ENCODE data around the gene SLC1A2. TPM values are rescaled to one million over a fixed set of nuclear protein-coding genes. Genes with fewer than 3 reads are reported as not detected.

The SLC1A2 gene
- total and polyA plus RNA-seq, 2 donors (not counting 3 experiments of a cell fraction or from before 2014, with no cell fraction given) = not detected

- no peak for TF ChIP-seq POLR2A (IDR thresholded peaks at IDR 0.05; ENCODE audit: low read depth, low read length)
- TF ChIP-seq FOS (IDR thresholded peaks at IDR 0.05; ENCODE audit: borderline replicate concordance, insufficient read depth, low read length) = no peak
- no peak for TF ChIP-seq EZH2 (IDR thresholded peaks at IDR 0.05; ENCODE audit: borderline replicate concordance, low read depth, low read length, severe bottlenecking)
- no peaks in the 10 kb centered on the region for H3K36me3 ChIP-seq (ENCODE audit: control insufficient read depth in 2 of 2, extremely low read depth in 1 of 2, insufficient read depth in 2 of 2, low read length in 2 of 2)
- peaks cover 6 to 20% of the 10 kb centered on the region in 2 experiments for H3K27me3 ChIP-seq (ENCODE audit: control insufficient read depth in 2 of 2, insufficient read depth in 2 of 2, low read length in 2 of 2)
- H3K27ac ChIP-seq (ENCODE audit: insufficient read depth, low read depth, low read length) = no peak overlapping the region
- H3K9me3 ChIP-seq (replicated peaks; ENCODE audit: control insufficient read depth, insufficient read depth, low read length) = no peaks in the 10 kb centered on the region
- intact Hi-C loops (cut with micrococcal nuclease) (no loop called here), dilution Hi-C loops (cut with MboI; ENCODE audit: extremely low pct_ligation_motif_present, low sequenced_read_pairs) (no loop called here)
- H3K9ac ChIP-seq (replicated peaks; ENCODE audit: extremely low read depth, insufficient read depth, low read length) = no peak overlapping the region
- no TSS peak for BruUV-seq (replicated peaks)
- FAIRE-seq = no peak
- no peaks in the 10 kb centered on the region for H4K20me1 ChIP-seq (replicated peaks; ENCODE audit: control insufficient read depth, extremely low read depth, insufficient read depth, low read length)
- H3K79me2 ChIP-seq (ENCODE audit: control insufficient read depth, insufficient read depth, low read length) = no peaks in the 10 kb centered on the region
- H3K4me1 ChIP-seq (ENCODE audit: control insufficient read depth, extremely low read depth, insufficient read depth, low read length) = no peaks in the 10 kb centered on the region
- POLR2A ChIA-PET = no interaction called here
- H2AFZ ChIP-seq (ENCODE audit: low read depth, low read length) = no peak overlapping the region
- H3K4me3 ChIP-seq (replicated peaks in 1 of 3; ENCODE audit: insufficient read depth in 1 of 3, low read depth in 1 of 3, low read length in 3 of 3) = no peak overlapping the region
- H3K9me1 ChIP-seq (replicated peaks; ENCODE audit: control insufficient read depth, extremely low read depth, insufficient read depth, low read length) = no peaks in the 10 kb centered on the region
- CTCF ChIA-PET = no interaction called here
- DNase-seq (ENCODE audit: low read depth, low spot score) = no peak
- no peak overlapping the region for H3K4me2 ChIP-seq (ENCODE audit: insufficient read depth, low read length)
These were observed 149.0 kb downstream of the SLC1A2 start for GRCh38 chr11:35270342-35270741.

GRCh38 chr11:35267504-35267903, 151.9 kb downstream of the SLC1A2 start:
- H3K4me2 ChIP-seq (ENCODE audit: insufficient read depth, low read length) = no peak overlapping the region
- ChIA-PET CTCF (interaction anchor here (0.8 to 1.1 kb wide), 3 partner anchors 8 to 38 kb away, joined by 3 read pairs; no protein-coding TSS in a partner anchor), POLR2A (interaction anchor here (0.6 kb wide), 1 partner anchor 351 kb away, joined by 5 read pairs; the partner anchor contains the start of gene APIP)
- no peak for FAIRE-seq
- H3K4me1 ChIP-seq (ENCODE audit: control insufficient read depth, extremely low read depth, insufficient read depth, low read length) = no peaks in the 10 kb centered on the region
- intact Hi-C loops (cut with micrococcal nuclease) = no loop called here
- no peak overlapping the region for H2AFZ ChIP-seq (ENCODE audit: low read depth, low read length)
- no peak for DNase-seq (ENCODE audit: low read depth, low spot score)
- H3K4me3 ChIP-seq (replicated peaks in 1 of 3; ENCODE audit: insufficient read depth in 1 of 3, low read depth in 1 of 3, low read length in 3 of 3) = no peak overlapping the region
- H3K79me2 ChIP-seq (ENCODE audit: control insufficient read depth, insufficient read depth, low read length) = no peaks in the 10 kb centered on the region
- no peak overlapping the region for H3K27ac ChIP-seq (ENCODE audit: insufficient read depth, low read depth, low read length)
- H3K9me1 ChIP-seq (replicated peaks; ENCODE audit: control insufficient read depth, extremely low read depth, insufficient read depth, low read length) = no peaks in the 10 kb centered on the region
- no peaks in the 10 kb centered on the region for H4K20me1 ChIP-seq (replicated peaks; ENCODE audit: control insufficient read depth, extremely low read depth, insufficient read depth, low read length)
- BruUV-seq (replicated peaks) = no TSS peak
- dilution Hi-C loops (cut with MboI; ENCODE audit: extremely low pct_ligation_motif_present, low sequenced_read_pairs) = no loop called here
- H3K36me3 ChIP-seq (ENCODE audit: control insufficient read depth in 2 of 2, extremely low read depth in 1 of 2, insufficient read depth in 2 of 2, low read length in 2 of 2) = no peaks in the 10 kb centered on the region
- peaks cover 6 to 12% of the 10 kb centered on the region in 2 experiments for H3K27me3 ChIP-seq (ENCODE audit: control insufficient read depth in 2 of 2, insufficient read depth in 2 of 2, low read length in 2 of 2)
- TF ChIP-seq MAX (IDR thresholded peaks at IDR 0.05; ENCODE audit: insufficient read depth, insufficient read length) = no peak
- no peak for TF ChIP-seq MYC (IDR thresholded peaks at IDR 0.05; ENCODE audit: low read depth, low read length)
- TF ChIP-seq JUN (IDR thresholded peaks at IDR 0.05; ENCODE audit: borderline replicate concordance, insufficient read depth, insufficient read length, low read depth) = no peak
- no peak for TF ChIP-seq FOS (IDR thresholded peaks at IDR 0.05; ENCODE audit: borderline replicate concordance, insufficient read depth, low read length)
- no peak for TF ChIP-seq EZH2 (IDR thresholded peaks at IDR 0.05; ENCODE audit: borderline replicate concordance, low read depth, low read length, severe bottlenecking)
- no peak for TF ChIP-seq CTCF (IDR thresholded peaks at IDR 0.05; ENCODE audit: extremely low read depth in 1 of 2, insufficient read depth in 1 of 2, low read depth in 1 of 2, low read length in 2 of 2)
- no peak for TF ChIP-seq POLR2A (IDR thresholded peaks at IDR 0.05; ENCODE audit: low read depth, low read length)
- TF ChIP-seq POLR2AphosphoS5 (IDR thresholded peaks at IDR 0.05; ENCODE audit: insufficient read depth, low read depth, low read length) = no peak
- TF ChIP-seq GATA2 (IDR thresholded peaks at IDR 0.05; ENCODE audit: insufficient read depth, insufficient read length, low read depth, low read length) = no peak
- H3K9ac ChIP-seq (replicated peaks; ENCODE audit: extremely low read depth, insufficient read depth, low read length) = no peak overlapping the region
- no peaks in the 10 kb centered on the region for H3K9me3 ChIP-seq (replicated peaks; ENCODE audit: control insufficient read depth, insufficient read depth, low read length)

Data from endothelial cell of umbilical vein (primary cell).